ENCODE measurements around the gene OPN1LW.
"Not testable (repeated sequence)": the region's sequence is repeated elsewhere in the genome, so short reads cannot be mapped to it uniquely, and the experiment has no call there.

Gene OPN1LW

GRCh38 chrX:154144010-154144409 is at the start of gene OPN1LW:
Gene OPN1LW, plus strand, starts transcription at chrX:154144243. Its CDS starts 41 bp downstream, at chrX:154144284.
- CTCF ChIA-PET; DNase-seq (ENCODE audit: extremely low spot score); POLR2A ChIA-PET: not testable (repeated sequence)

- TF ChIP-seq PKNOX1 (IDR thresholded peaks at IDR 0.05), result no peak
- no peak for TF ChIP-seq FOXK2 (IDR thresholded peaks at IDR 0.05)
- no peak for TF ChIP-seq FOXA1 (IDR thresholded peaks at IDR 0.05)
- no peak for TF ChIP-seq SUZ12 (IDR thresholded peaks at IDR 0.05)
- no peak for TF ChIP-seq NFRKB (IDR thresholded peaks at IDR 0.05)
- TF ChIP-seq BHLHE40 (IDR thresholded peaks at IDR 0.05; ENCODE audit: borderline replicate concordance), result no peak
- TF ChIP-seq HDGF (IDR thresholded peaks at IDR 0.05; ENCODE audit: borderline replicate concordance), result no peak
- no peak for TF ChIP-seq CTBP1 (IDR thresholded peaks at IDR 0.05; ENCODE audit: borderline replicate concordance)
- no peak for TF ChIP-seq SP1 (IDR thresholded peaks at IDR 0.05)
- TF ChIP-seq ARNT (IDR thresholded peaks at IDR 0.05), result no peak
- no peak for TF ChIP-seq ZNF384 (IDR thresholded peaks at IDR 0.05)
- no peak for TF ChIP-seq TARDBP (IDR thresholded peaks at IDR 0.05)
- no peak for TF ChIP-seq LEF1 (IDR thresholded peaks at IDR 0.05; ENCODE audit: borderline replicate concordance)
- TF ChIP-seq FOXM1 (IDR thresholded peaks at IDR 0.05; ENCODE audit: borderline replicate concordance), result no peak
- no peak for TF ChIP-seq ELF4 (IDR thresholded peaks at IDR 0.05)
- no peak for TF ChIP-seq L3MBTL2 (conservative IDR thresholded peaks at IDR 0.05)
- DNase-seq (ENCODE audit: extremely low spot score), result no peak
- CTCF ChIA-PET, result no interaction called here
- POLR2A ChIA-PET, result interaction anchor here (1.3 kb wide), 1 partner anchor 42 kb away, joined by 3 read pairs; no protein-coding TSS in a partner anchor
These were observed 49.2 kb upstream of the OPN1LW start for GRCh38 chrX:154094833-154095232.

GRCh38 chrX:154096140-154097002 is 47.7 kb upstream of the OPN1LW start:
- ChIA-PET CTCF (no interaction called here), POLR2A (interaction anchor here (0.8 to 1.9 kb wide), 5 partner anchors 13 to 125 kb away, joined by 3 to 6 read pairs (median 4); partner anchors contain the start of gene HCFC1)
- TF ChIP-seq L3MBTL2 (conservative IDR thresholded peaks at IDR 0.05), result no peak
- TF ChIP-seq LEF1 (IDR thresholded peaks at IDR 0.05; ENCODE audit: borderline replicate concordance), result no peak
- TF ChIP-seq HDGF (IDR thresholded peaks at IDR 0.05; ENCODE audit: borderline replicate concordance), result no peak
- TF ChIP-seq ARNT (IDR thresholded peaks at IDR 0.05), result no peak
- TF ChIP-seq FOXA1 (IDR thresholded peaks at IDR 0.05), result no peak
- no peak for TF ChIP-seq PKNOX1 (IDR thresholded peaks at IDR 0.05)
- TF ChIP-seq TARDBP (IDR thresholded peaks at IDR 0.05), result no peak
- no peak for TF ChIP-seq ZNF384 (IDR thresholded peaks at IDR 0.05)
- TF ChIP-seq SP1 (IDR thresholded peaks at IDR 0.05), result no peak
- no peak for TF ChIP-seq FOXM1 (IDR thresholded peaks at IDR 0.05; ENCODE audit: borderline replicate concordance)
- no peak for TF ChIP-seq SUZ12 (IDR thresholded peaks at IDR 0.05)
- no peak for TF ChIP-seq FOXK2 (IDR thresholded peaks at IDR 0.05)
- no peak for TF ChIP-seq BHLHE40 (IDR thresholded peaks at IDR 0.05; ENCODE audit: borderline replicate concordance)
- no peak for DNase-seq (ENCODE audit: extremely low spot score)

GRCh38 chrX:154097003-154097588 is 46.9 kb upstream of the OPN1LW start:
- ChIA-PET CTCF (no interaction called here), POLR2A (interaction anchor here (0.6 to 1.9 kb wide), 8 partner anchors 9 to 126 kb away, joined by 3 to 6 read pairs (median 3); partner anchors contain the start of gene HCFC1)
- TF ChIP-seq BHLHE40 (IDR thresholded peaks at IDR 0.05; ENCODE audit: borderline replicate concordance), result no peak
- no peak for TF ChIP-seq FOXK2 (IDR thresholded peaks at IDR 0.05)
- TF ChIP-seq LEF1 (IDR thresholded peaks at IDR 0.05; ENCODE audit: borderline replicate concordance), result no peak
- TF ChIP-seq NFRKB (IDR thresholded peaks at IDR 0.05), result no peak
- no peak for TF ChIP-seq CTBP1 (IDR thresholded peaks at IDR 0.05; ENCODE audit: borderline replicate concordance)
- no peak for TF ChIP-seq FOXA1 (IDR thresholded peaks at IDR 0.05)
- TF ChIP-seq ZNF384 (IDR thresholded peaks at IDR 0.05), result no peak
- TF ChIP-seq ARNT (IDR thresholded peaks at IDR 0.05), result no peak
- TF ChIP-seq L3MBTL2 (conservative IDR thresholded peaks at IDR 0.05), result no peak
- DNase-seq (ENCODE audit: extremely low spot score), result peak; percentile 87

- ChIA-PET POLR2A (interaction anchor here (0.6 to 1.9 kb wide), 7 partner anchors 10 to 127 kb away, joined by 3 to 6 read pairs (median 3); partner anchors contain the start of gene HCFC1), CTCF (interaction anchor here (0.5 to 0.6 kb wide), 2 partner anchors 32 to 376 kb away, joined by 3 read pairs; no protein-coding TSS in a partner anchor)
- DNase-seq (ENCODE audit: extremely low spot score), result peak; percentile 97
- TF ChIP-seq BHLHE40 (IDR thresholded peaks at IDR 0.05; ENCODE audit: borderline replicate concordance) (no peak), CTBP1 (IDR thresholded peaks at IDR 0.05; ENCODE audit: borderline replicate concordance) (no peak), ARNT (IDR thresholded peaks at IDR 0.05) (no peak), ZNF384 (IDR thresholded peaks at IDR 0.05) (no peak), HDGF (IDR thresholded peaks at IDR 0.05; ENCODE audit: borderline replicate concordance) (no peak), L3MBTL2 (conservative IDR thresholded peaks at IDR 0.05) (peak; percentile 64), LEF1 (IDR thresholded peaks at IDR 0.05; ENCODE audit: borderline replicate concordance) (no peak), FOXK2 (IDR thresholded peaks at IDR 0.05) (no peak), PKNOX1 (IDR thresholded peaks at IDR 0.05) (peak; percentile 98), SP1 (IDR thresholded peaks at IDR 0.05) (no peak), NFRKB (IDR thresholded peaks at IDR 0.05) (no peak), FOXM1 (IDR thresholded peaks at IDR 0.05; ENCODE audit: borderline replicate concordance) (no peak), SUZ12 (IDR thresholded peaks at IDR 0.05) (no peak), FOXA1 (IDR thresholded peaks at IDR 0.05) (no peak), ELF4 (IDR thresholded peaks at IDR 0.05) (no peak), TARDBP (IDR thresholded peaks at IDR 0.05) (no peak)
These were observed 46.2 kb upstream of the OPN1LW start, which contains the start of gene MECP2 for GRCh38 chrX:154097589-154098541. Gene MECP2, minus strand, starts transcription at chrX:154097717.
